ENCODE measurements around the gene AKR1C4.
"Not testable (repeated sequence)": the region's sequence is repeated elsewhere in the genome, so short reads cannot be mapped to it uniquely, and the experiment has no call there.

GRCh38 chr10:5237541-5237940 is 40.9 kb downstream of the AKR1C4 start:
- TF ChIP-seq GABPA (IDR thresholded peaks at IDR 0.05 in 1 of 2, conservative IDR thresholded peaks at IDR 0.05 in 1 of 2); CTCF (IDR thresholded peaks at IDR 0.05; ENCODE audit: low read depth, low read length, missing input control); MAX (IDR thresholded peaks at IDR 0.05); TAF1 (conservative IDR thresholded peaks at IDR 0.05): not testable (repeated sequence)
- TF ChIP-seq, protein P1, sequence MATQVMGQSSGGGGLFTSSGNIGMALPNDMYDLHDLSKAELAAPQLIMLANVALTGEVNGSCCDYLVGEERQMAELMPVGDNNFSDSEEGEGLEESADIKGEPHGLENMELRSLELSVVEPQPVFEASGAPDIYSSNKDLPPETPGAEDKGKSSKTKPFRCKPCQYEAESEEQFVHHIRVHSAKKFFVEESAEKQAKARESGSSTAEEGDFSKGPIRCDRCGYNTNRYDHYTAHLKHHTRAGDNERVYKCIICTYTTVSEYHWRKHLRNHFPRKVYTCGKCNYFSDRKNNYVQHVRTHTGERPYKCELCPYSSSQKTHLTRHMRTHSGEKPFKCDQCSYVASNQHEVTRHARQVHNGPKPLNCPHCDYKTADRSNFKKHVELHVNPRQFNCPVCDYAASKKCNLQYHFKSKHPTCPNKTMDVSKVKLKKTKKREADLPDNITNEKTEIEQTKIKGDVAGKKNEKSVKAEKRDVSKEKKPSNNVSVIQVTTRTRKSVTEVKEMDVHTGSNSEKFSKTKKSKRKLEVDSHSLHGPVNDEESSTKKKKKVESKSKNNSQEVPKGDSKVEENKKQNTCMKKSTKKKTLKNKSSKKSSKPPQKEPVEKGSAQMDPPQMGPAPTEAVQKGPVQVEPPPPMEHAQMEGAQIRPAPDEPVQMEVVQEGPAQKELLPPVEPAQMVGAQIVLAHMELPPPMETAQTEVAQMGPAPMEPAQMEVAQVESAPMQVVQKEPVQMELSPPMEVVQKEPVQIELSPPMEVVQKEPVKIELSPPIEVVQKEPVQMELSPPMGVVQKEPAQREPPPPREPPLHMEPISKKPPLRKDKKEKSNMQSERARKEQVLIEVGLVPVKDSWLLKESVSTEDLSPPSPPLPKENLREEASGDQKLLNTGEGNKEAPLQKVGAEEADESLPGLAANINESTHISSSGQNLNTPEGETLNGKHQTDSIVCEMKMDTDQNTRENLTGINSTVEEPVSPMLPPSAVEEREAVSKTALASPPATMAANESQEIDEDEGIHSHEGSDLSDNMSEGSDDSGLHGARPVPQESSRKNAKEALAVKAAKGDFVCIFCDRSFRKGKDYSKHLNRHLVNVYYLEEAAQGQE (IDR thresholded peaks at IDR 0.05) = not testable (repeated sequence)
